ENCODE measurements around the gene PLA2G4A. TPM values are rescaled to one million over a fixed set of nuclear protein-coding genes. Genes with fewer than 3 reads are reported as not detected.

PLA2G4A gene
- total RNA-seq, 1 experiment from 2014 or later = 8.6 TPM

DNA sequence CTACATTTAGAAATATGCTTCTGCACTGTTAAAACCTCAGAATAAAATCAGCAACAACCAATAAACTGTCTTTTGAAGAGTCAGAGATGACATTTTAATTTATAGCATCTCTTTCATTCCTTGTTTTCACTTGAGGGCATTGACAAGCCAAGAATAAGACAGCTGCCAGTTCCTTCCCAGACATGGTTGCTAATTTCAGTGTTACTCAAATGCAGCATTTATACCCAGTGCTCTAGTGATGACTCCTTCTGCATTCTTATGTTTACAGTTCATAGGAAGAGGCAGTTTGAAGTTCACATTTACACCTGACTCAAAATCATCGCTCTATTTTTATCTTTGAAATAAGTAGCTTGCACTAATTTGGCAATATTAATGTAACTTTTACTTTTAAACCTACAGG lies 44.9 kb downstream of the PLA2G4A start:
- ATAC-seq = no peak
- CTCF ChIA-PET = no interaction called here
- H4K20me1 ChIP-seq (ENCODE audit: insufficient read depth) = no peaks in the 10 kb centered on the region
- no peak overlapping the region for H3K4me2 ChIP-seq (ENCODE audit: low read length)
- H3K9me3 ChIP-seq (ENCODE audit: control insufficient read depth in 1 of 2, insufficient read depth in 1 of 2, low read depth in 1 of 2, low read length in 2 of 2) = no peaks in the 10 kb centered on the region
- H3K36me3 ChIP-seq (ENCODE audit: control insufficient read depth in 1 of 2, insufficient read depth in 2 of 2, low read length in 2 of 2) = no peaks in the 10 kb centered on the region
- DNase-seq (ENCODE audit: low read depth, low spot score) = no peak
- H3K4me1 ChIP-seq (ENCODE audit: control insufficient read depth in 1 of 2, insufficient read depth in 2 of 2, low read length in 2 of 2) = no peaks in the 10 kb centered on the region
- RAD21 ChIA-PET (ENCODE audit: low non-redundant PET in 1 of 2, low total read pairs in 2 of 2, uncharacterized antibody in 2 of 2, unreplicated experiment in 2 of 2) = no interaction called here
- no peak overlapping the region for H3K9ac ChIP-seq (ENCODE audit: low read length)
- H3K9me2 ChIP-seq (ENCODE audit: insufficient read depth) = no peaks in the 10 kb centered on the region
- BruUV-seq (replicated peaks) = no TSS peak
- intact Hi-C loops (cut with micrococcal nuclease) = no loop called here
- no peaks in the 10 kb centered on the region for H3K79me2 ChIP-seq (ENCODE audit: insufficient read depth, low read length)
- POLR2A ChIA-PET = no interaction called here
- H2AFZ ChIP-seq (ENCODE audit: low read depth, low read length, poor library complexity, severe bottlenecking) = no peak overlapping the region
- TF ChIP-seq, protein P1, sequence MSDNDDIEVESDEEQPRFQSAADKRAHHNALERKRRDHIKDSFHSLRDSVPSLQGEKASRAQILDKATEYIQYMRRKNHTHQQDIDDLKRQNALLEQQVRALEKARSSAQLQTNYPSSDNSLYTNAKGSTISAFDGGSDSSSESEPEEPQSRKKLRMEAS (IDR thresholded peaks at IDR 0.05) = no peak
- TF ChIP-seq REST (IDR thresholded peaks at IDR 0.05; ENCODE audit: low read depth) = no peak
- TF ChIP-seq POLR2AphosphoS5 (IDR thresholded peaks at IDR 0.05; ENCODE audit: low read depth, low read length) = no peak
- no peak for TF ChIP-seq FOSL1 (IDR thresholded peaks at IDR 0.05; ENCODE audit: low read depth)
- no peak for TF ChIP-seq ZBTB33 (IDR thresholded peaks at IDR 0.05; ENCODE audit: extremely low read depth, insufficient replicate concordance, low read length)
- no peak for TF ChIP-seq YY1 (IDR thresholded peaks at IDR 0.05; ENCODE audit: extremely low read depth, insufficient replicate concordance, low read depth, low read length)
- TF ChIP-seq RAD21 (IDR thresholded peaks at IDR 0.05; ENCODE audit: low read depth) = no peak
- no peak for TF ChIP-seq CTCF (IDR thresholded peaks at IDR 0.05 in 2 of 3, conservative IDR thresholded peaks at IDR 0.05 in 1 of 3; ENCODE audit: borderline replicate concordance in 1 of 3, insufficient read depth in 1 of 3, low read depth in 2 of 3, low read length in 2 of 3)
- TF ChIP-seq EGR1 (IDR thresholded peaks at IDR 0.05; ENCODE audit: low read depth) = no peak
- no peak for TF ChIP-seq POLR2A (IDR thresholded peaks at IDR 0.05; ENCODE audit: borderline replicate concordance, extremely low read depth, insufficient read depth, insufficient read length)
- no peak for TF ChIP-seq CBX3 (IDR thresholded peaks at IDR 0.05; ENCODE audit: low read depth)
- TF ChIP-seq JUND (IDR thresholded peaks at IDR 0.05) = no peak
- no peak for TF ChIP-seq SIN3A (IDR thresholded peaks at IDR 0.05; ENCODE audit: low read depth)
- TF ChIP-seq ZNF274 (IDR thresholded peaks at IDR 0.05; ENCODE audit: low read depth, low read length) = no peak
- no peaks in the 10 kb centered on the region for H3K27me3 ChIP-seq (ENCODE audit: insufficient read depth, low read length)
- H3K4me3 ChIP-seq (replicated peaks in 1 of 2; ENCODE audit: low read depth in 1 of 2, low read length in 2 of 2) = no peak overlapping the region
- H3K27ac ChIP-seq (ENCODE audit: low read depth, low read length) = no peak overlapping the region
